Measurements from ENCODE around the gene NFIA.

The NFIA gene

DNA sequence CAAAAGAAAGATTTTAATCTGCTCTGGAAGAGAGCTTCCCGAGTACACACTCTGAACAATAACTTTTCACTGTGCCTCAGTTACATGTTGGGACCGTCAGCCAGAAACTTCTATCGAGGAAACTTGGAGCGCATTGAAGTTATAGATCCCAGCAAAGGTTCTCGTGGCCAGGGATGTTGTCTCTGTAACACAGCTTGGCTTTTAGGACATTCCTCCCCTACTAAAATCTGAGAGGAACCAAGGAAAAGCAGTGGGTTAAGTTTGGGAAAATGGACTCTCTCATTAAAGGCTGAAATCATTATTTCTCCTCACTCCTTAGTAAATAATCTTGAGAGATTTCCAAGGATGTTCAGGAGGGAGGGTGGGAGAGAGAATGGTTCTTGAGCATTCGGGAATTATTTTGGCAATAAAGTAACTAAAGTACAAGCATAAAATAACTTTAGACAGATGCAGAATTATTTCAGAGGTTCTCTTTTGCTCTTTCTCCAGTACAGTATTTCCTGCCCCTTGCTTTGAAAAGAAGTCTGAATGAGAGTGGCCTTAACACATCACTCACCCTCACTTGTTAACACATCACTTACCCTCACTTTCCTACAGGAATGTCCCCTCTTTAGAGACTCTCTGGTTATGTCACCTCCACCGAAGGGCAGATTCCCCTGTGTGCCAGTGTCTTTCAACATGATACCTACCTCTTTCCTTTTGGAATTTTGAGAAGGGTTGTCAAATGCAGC lies 1.8 kb upstream of the NFIA start:
- FAIRE-seq = no peak
- TF ChIP-seq POLR2A (IDR thresholded peaks at IDR 0.05; ENCODE audit: low read depth, low read length) = no peak
- TF ChIP-seq TAF1 (IDR thresholded peaks at IDR 0.05; ENCODE audit: borderline replicate concordance, low read depth, low read length) = no peak
- TF ChIP-seq POLR2AphosphoS5 (IDR thresholded peaks at IDR 0.05; ENCODE audit: low read depth, low read length) = no peak
- no peak for DNase-seq (ENCODE audit: insufficient read length)

DNA sequence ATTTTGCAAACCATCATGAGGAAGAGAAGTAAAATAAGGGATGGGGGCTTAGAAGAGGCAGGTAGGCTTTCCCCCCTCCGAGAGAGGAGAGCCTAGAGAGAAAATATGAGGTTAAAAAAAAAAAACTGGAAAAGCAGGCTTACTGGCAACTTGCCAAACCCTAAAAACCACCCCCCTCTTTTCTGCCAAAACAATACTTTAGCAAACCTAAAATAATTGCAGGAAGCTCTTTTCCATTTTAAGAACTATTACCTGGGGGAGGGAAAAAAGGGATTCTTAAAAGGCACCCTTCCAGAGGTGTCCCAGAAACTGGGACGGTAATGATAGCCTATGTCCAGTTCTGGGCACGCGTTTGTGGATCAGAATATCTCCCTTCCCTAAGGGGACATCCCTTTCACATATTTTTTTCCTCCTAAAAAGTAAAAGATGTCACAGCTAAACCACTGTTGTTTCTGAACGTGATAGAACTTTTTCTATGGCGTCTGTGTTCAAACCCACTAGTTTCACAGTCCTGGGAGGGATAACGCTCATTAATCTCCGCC lies 1.1 kb upstream of the NFIA start:
- DNase-seq (ENCODE audit: insufficient read length) (no peak), FAIRE-seq (no peak)
- no peak for TF ChIP-seq TAF1 (IDR thresholded peaks at IDR 0.05; ENCODE audit: borderline replicate concordance, low read depth, low read length)
- TF ChIP-seq POLR2A (IDR thresholded peaks at IDR 0.05; ENCODE audit: low read depth, low read length) = no peak

DNA sequence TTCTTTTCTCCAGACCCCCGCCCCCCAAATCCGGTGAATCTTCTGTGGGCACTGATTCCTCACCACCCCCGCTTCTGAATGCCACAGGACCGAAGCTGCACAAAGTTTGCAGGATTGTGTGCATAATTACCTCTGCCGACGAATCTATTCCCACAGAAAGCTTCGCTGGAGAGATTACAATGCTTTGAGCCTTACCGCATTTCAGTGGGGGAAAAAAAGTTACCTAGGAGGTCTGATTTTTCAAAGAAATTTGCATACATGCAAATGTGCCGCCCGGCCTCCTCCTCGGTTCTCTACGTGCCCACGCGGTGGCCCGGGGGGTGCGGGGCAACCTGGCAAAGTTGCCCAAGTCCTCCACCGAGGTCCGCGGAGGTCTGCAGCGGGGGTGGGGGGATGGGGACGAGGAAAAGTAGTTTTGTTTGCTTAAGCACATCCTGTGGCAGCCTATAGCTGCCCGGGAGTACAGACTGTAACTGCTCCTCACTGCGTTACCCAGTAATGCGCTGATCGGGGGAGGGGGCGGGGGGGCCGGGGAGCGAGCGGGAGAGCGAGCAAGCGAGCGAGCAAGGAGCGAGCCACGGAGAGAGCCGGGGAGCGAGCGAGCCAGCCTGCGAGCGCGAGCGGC lies 563 bp upstream of the NFIA start:
- TF ChIP-seq POLR2A (IDR thresholded peaks at IDR 0.05; ENCODE audit: low read depth, low read length) (no peak), TAF1 (IDR thresholded peaks at IDR 0.05; ENCODE audit: borderline replicate concordance, low read depth, low read length) (no peak), POLR2AphosphoS5 (IDR thresholded peaks at IDR 0.05; ENCODE audit: low read depth, low read length) (no peak)
- FAIRE-seq = no peak
- DNase-seq (ENCODE audit: insufficient read length) = no peak

DNA sequence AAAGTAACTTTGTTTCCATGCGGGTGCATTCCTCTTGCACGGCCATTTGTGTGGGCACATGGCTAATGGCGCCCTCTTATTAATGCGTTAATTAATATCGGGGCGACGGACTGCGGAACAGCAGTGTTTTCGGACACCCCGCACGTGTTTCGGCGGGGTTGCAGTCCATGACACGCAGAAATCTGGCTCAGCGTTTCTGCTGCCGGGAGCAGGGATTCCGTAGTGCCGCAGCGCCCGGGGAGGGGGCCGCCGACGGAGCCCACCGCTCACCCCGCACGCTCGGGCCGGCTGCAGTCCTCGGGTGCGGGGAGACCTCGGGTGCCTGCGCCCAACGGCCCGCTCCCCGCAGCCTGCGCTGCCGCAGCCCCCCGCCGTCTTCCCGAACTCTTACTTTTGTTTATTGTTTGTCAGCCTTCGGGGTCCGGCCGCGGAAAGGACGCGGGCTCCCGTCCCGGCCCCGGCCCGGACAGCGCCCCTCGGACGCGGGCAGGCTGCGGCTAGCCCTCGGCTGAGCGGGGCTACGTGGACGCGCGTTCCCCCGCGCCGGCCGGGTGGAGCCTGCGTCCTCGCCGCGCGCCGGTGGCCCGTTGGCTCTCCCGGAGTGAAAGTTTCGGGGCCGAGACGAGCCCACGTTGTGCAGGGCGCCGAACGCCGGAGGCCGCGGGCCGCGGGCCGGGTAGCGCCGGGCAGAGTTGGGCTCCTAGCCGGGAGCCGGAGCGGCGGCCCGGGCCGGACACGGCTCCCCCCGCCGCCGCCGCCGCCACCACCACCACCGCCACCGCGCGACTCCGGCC lies 849 bp downstream of the NFIA start:
- FAIRE-seq (no peak), DNase-seq (ENCODE audit: insufficient read length) (no peak)
- no peak for TF ChIP-seq POLR2A (IDR thresholded peaks at IDR 0.05; ENCODE audit: low read depth, low read length)
- TF ChIP-seq TAF1 (IDR thresholded peaks at IDR 0.05; ENCODE audit: borderline replicate concordance, low read depth, low read length) = no peak
- no peak for TF ChIP-seq POLR2AphosphoS5 (IDR thresholded peaks at IDR 0.05; ENCODE audit: low read depth, low read length)

DNA sequence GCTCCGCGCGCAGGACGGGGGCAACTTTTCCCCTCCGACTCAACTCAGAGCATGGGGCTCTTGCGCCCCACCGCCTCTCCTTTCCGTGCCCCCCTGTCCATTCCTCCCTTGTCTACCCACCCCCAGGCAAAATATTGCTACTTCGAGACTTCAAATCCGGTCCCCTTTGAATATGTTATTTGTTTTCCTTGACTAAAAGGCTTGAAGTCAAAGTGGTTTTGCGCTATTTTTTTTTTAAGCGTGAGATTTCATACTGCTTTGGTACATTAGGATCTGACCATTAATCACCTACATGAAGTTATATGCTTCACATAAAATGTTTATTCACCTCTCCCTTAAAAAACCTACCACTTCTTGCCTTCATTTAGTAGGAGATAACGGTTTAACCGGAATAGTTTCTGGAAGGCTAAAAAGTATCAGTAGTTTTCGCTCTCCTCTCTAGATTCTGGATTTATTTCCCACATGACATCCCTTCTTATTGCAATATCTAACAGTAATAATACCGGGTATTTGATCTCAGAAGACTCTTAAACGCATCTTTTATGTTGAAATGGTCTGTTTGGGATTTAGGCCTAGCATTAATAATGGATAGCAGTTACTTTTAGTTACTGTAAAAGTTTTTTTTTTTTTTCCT lies 1.6 kb downstream of the NFIA start:
- TF ChIP-seq TAF1 (IDR thresholded peaks at IDR 0.05; ENCODE audit: borderline replicate concordance, low read depth, low read length) (no peak), POLR2A (IDR thresholded peaks at IDR 0.05; ENCODE audit: low read depth, low read length) (no peak), POLR2AphosphoS5 (IDR thresholded peaks at IDR 0.05; ENCODE audit: low read depth, low read length) (no peak)
- DNase-seq (ENCODE audit: insufficient read length) = no peak
- no peak for FAIRE-seq

DNA sequence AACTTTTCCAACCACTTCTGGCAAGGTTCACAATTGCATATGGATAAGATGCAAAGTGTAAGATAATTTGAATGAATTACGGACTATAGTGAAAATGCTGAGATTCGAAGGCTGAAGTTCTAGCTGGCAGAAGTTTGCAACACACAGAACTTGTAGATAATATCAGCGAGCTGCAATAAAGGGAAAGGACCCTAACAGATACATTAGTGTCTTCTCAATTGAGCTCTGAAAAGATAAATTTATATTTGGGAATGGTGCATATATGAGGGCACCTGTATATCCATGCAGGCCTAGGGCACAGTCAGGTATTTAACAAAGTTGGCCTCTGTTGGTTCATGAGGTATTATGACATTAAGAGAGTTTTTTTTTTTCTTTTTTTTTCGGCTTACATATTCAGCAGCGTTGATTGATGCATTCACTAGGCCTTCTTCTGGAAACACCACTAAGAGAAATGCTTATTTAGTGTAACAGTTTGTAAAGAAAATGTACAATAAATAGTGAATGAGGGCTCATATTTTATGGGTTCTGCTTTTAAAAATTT lies 2.2 kb downstream of the NFIA start:
- no peak for FAIRE-seq
- TF ChIP-seq TAF1 (IDR thresholded peaks at IDR 0.05; ENCODE audit: borderline replicate concordance, low read depth, low read length) (no peak), POLR2A (IDR thresholded peaks at IDR 0.05; ENCODE audit: low read depth, low read length) (no peak), POLR2AphosphoS5 (IDR thresholded peaks at IDR 0.05; ENCODE audit: low read depth, low read length) (no peak)
- no peak for DNase-seq (ENCODE audit: insufficient read length)

DNA sequence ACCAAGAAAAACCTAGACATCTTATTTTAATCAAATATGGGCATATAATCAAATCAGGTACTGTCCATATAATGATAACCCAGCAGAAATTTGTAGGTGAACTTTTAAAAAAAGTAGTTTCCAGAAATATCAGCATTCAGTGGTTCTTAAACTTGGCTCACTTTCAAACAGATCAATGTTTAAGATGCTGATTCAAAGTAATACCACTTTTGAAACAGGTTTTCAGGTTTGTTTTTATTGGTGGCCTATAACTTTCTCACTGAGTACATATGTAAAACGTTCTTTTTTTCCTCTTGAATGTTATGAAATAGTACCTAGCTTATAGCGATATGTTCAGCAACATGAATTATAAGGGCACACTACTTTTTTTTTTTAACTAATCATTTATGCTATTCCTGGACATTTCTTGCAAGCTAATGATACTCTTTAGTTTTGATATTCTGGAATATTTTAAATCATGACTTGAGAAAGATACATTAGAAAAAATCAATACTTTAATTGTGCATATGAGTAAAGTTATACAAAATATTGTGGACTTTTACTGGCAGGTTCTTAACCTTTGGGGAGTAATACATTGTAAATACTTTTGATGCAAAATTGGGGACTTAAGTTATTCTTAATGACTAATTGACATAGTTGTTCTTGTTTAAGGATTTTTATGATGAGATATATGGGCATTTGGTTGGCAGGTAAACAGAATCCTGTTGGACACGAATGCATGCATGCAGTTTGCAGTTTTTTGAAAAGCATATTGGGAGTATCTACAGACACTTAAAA lies 3.0 kb downstream of the NFIA start:
- no peak for DNase-seq (ENCODE audit: insufficient read length)
- FAIRE-seq = no peak
- TF ChIP-seq POLR2AphosphoS5 (IDR thresholded peaks at IDR 0.05; ENCODE audit: low read depth, low read length) = no peak
- no peak for TF ChIP-seq TAF1 (IDR thresholded peaks at IDR 0.05; ENCODE audit: borderline replicate concordance, low read depth, low read length)
- TF ChIP-seq POLR2A (IDR thresholded peaks at IDR 0.05; ENCODE audit: low read depth, low read length) = no peak

DNA sequence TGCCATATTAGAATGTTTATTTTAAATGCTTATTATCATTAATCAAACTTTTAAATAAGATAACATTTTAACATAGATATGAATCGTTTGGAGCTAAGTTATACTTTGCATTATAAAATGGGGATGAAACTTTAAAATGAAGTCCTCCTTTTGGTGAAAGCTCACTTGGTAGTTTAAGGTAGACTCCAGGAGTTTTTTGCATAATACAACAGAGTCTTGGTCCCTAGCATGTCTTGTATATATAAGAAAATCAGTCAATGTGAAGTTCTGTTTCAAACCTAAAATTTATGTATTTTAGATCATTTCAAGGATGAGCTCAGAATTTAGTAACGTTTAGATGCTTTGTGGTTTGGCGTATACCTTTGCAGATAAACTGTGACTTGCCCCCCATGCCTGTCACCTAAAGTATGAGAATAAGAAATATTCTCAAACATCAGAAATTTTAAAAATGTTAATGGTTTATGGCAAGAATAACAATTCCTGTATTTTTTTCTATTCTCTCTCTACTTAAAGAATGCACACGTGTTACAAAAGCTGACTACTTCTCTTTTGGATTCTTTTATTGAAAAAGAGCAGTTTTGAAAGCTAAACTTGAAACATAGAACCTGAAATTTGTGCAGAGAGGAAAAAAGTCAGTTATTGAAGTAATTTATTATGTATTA lies 3.8 kb downstream of the NFIA start:
- DNase-seq (ENCODE audit: insufficient read length) (no peak), FAIRE-seq (no peak)
- no peak for TF ChIP-seq POLR2A (IDR thresholded peaks at IDR 0.05; ENCODE audit: low read depth, low read length)
- TF ChIP-seq TAF1 (IDR thresholded peaks at IDR 0.05; ENCODE audit: borderline replicate concordance, low read depth, low read length) = no peak
- TF ChIP-seq POLR2AphosphoS5 (IDR thresholded peaks at IDR 0.05; ENCODE audit: low read depth, low read length) = no peak

DNA sequence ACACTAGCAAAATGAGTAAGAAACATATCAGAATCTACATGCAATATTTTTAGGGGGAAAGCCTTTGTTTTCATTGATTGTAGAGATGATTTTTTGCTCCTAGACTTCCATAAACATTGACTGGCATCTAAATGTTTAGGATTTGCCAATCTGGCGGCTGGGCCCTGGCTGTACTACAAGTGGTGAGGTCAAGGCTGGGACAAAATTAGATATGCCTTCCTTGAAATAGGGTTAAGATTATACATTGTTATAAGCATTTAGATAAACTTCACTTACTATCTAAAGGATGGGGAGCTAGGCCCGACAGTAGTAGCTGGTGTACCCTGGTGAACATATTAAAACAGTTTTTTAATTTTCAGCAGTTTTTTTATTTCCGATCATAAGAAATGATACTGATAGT lies 5.2 kb downstream of the NFIA start:
- TF ChIP-seq POLR2A (IDR thresholded peaks at IDR 0.05; ENCODE audit: low read depth, low read length) = no peak
- no peak for TF ChIP-seq POLR2AphosphoS5 (IDR thresholded peaks at IDR 0.05; ENCODE audit: low read depth, low read length)
- TF ChIP-seq TAF1 (IDR thresholded peaks at IDR 0.05; ENCODE audit: borderline replicate concordance, low read depth, low read length) = no peak
- FAIRE-seq (no peak), DNase-seq (ENCODE audit: insufficient read length) (no peak)

Measured in GM12892 (cell line).